WTC11 (cell line): Measurements from ENCODE around the gene ITGA2.

Experiments used
- CBFB ChIP-seq: sonication (generic); formaldehyde crosslinking; IDR thresholded peaks from 2 replicates; pipeline ENCODE4 v1.8.1; 2022; ENCODE audit warnings: mild to moderate bottlenecking, low read depth, missing genetic modification reagents
- GTF2I ChIP-seq: fragments of 250-450 bp; sonication (Bioruptor Pico); conservative IDR thresholded peaks from 2 replicates; pipeline ENCODE4 v1.4.0; 2021; ENCODE audit warnings: mild to moderate bottlenecking
- SP1 ChIP-seq: sonication (generic); formaldehyde crosslinking; conservative IDR thresholded peaks from 2 replicates; pipeline ENCODE4 v1.8.1; 2022; ENCODE audit warnings: missing genetic modification reagents
- TF ChIP-seq, protein P1 (sequence below): fragments of 200-600 bp; IDR thresholded peaks from 2 replicates; pipeline ENCODE4 v1.8.0; 2022; ENCODE audit warnings: antibody characterized with exemption
- TF ChIP-seq, protein P2 (sequence below): sonication (generic); formaldehyde crosslinking; IDR thresholded peaks from 2 replicates; pipeline ENCODE4 v1.8.1; 2022; ENCODE audit warnings: low read depth, mild to moderate bottlenecking, moderate library complexity, missing genetic modification reagents, borderline replicate concordance

- TF ChIP-seq, protein P1, sequence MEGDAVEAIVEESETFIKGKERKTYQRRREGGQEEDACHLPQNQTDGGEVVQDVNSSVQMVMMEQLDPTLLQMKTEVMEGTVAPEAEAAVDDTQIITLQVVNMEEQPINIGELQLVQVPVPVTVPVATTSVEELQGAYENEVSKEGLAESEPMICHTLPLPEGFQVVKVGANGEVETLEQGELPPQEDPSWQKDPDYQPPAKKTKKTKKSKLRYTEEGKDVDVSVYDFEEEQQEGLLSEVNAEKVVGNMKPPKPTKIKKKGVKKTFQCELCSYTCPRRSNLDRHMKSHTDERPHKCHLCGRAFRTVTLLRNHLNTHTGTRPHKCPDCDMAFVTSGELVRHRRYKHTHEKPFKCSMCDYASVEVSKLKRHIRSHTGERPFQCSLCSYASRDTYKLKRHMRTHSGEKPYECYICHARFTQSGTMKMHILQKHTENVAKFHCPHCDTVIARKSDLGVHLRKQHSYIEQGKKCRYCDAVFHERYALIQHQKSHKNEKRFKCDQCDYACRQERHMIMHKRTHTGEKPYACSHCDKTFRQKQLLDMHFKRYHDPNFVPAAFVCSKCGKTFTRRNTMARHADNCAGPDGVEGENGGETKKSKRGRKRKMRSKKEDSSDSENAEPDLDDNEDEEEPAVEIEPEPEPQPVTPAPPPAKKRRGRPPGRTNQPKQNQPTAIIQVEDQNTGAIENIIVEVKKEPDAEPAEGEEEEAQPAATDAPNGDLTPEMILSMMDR = no peak
- TF ChIP-seq CBFB = no peak
- no peak for TF ChIP-seq GTF2I (CRISPR knock-in tag)
- no peak for TF ChIP-seq SP1 (CRISPR knock-in tag)
- TF ChIP-seq, protein P2, sequence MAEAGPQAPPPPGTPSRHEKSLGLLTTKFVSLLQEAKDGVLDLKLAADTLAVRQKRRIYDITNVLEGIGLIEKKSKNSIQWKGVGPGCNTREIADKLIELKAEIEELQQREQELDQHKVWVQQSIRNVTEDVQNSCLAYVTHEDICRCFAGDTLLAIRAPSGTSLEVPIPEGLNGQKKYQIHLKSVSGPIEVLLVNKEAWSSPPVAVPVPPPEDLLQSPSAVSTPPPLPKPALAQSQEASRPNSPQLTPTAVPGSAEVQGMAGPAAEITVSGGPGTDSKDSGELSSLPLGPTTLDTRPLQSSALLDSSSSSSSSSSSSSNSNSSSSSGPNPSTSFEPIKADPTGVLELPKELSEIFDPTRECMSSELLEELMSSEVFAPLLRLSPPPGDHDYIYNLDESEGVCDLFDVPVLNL = no peak
Measured at GRCh38 chr5:53017794-53018391, 28.7 kb downstream of the ITGA2 start.
